Fibroblast of skin of abdomen (primary cell): ENCODE measurements around the gene GPSM3.
A peak's percentile ranks its signal among the peaks of the same experiment; 100 is the strongest.
"Not testable (repeated sequence)": the region's sequence is repeated elsewhere in the genome, so short reads cannot be mapped to it uniquely, and the experiment has no call there.

Experiments
- DNase-seq: peaks from one replicate; pipeline ENCODE4 v3.0.0-alpha.2; 2013

Gene GPSM3

GRCh38 chr6:32187009-32187709 lies 5.3 kb downstream of the GPSM3 start:
- DNase-seq, result no peak

DNA sequence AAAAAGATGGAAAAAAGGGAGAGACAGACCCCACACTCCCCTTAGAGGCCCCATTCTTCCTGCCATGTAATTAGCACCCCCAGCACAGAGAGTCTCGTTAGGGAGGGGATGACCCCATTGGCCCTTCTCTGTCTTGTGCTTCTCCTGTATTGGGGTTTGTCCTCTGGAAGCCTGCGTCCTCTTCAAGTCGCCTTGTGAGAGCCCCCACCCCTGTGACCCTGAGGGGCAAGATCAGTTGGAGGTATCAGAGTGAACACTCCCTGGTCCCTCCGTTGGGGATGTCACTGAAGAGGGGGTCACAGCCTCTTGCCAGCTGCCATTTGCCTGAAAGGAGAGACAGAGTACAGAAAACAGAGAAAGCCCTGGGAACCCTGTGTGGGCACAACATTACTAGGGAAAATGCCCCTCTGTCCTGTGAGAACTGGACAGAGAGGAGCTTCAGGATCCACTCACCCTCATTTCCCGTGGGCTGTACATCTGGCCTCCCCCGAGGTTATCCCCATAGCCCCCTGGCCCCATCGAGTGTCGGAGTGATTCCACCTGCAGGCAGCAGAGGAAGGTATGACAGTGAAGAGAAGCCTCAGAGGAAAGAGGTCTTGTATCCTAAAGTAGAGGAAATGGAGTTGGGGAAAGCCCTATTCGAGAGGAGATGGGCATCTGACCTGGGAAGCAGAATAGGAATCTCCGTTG lies 6.1 kb downstream of the GPSM3 start:
- not testable (repeated sequence) for DNase-seq

DNA sequence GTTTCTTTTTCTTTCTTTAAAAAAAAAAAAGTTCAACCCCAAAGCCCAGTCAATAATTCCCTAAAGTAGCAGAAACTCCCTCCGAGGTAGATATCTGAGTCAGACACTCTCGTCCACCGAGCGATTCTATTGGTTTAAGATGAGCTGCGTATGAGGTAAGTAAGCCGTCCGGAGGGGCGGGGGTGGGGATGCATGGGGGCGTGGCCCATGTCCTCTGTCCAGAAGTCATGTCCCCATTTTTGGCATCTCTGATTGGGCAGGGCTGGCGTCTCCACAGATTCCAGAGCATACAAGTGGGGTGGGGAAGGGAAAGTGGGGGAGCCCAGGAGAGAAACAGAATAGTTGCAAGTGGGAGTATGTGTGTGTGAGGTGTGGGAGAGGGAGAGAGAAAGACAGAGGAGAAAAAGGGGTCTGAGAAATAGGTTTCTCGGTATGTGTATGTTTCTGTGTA lies 6.7 kb downstream of the GPSM3 start:
- DNase-seq, result peak; percentile 87

GRCh38 chr6:32184084-32184640 lies 8.3 kb downstream of the GPSM3 start, which contains the start of gene AGER:
AGER (minus strand) TSS chr6:32184253; CDS start chr6:32184222, 31 bp downstream.
- DNase-seq, result no peak

- DNase-seq, result no peak
Observed at GRCh38 chr6:32183483-32184083, 8.9 kb downstream of the GPSM3 start.

DNA sequence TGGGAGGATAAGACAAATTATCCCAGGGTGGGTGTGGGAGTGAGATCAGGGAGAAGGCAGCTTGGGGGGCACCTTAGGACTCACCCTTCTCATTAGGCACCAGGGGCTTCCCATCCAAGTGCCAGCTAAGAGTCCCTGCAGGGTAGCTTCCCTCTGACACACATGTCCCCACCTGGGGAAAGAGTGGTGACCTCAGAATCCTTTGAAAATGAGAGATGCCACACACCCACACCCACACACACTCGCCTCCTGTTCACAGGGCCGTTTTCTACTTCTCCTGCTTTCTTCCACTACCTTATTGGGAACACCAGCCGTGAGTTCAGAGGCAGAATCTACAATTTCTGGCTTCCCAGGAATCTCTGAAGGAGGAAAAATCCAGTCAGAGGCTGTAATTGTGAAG lies 9.4 kb downstream of the GPSM3 start:
- DNase-seq, result no peak

- no peak for DNase-seq
Observed at GRCh38 chr6:32182555-32182981, 9.9 kb downstream of the GPSM3 start.

DNA sequence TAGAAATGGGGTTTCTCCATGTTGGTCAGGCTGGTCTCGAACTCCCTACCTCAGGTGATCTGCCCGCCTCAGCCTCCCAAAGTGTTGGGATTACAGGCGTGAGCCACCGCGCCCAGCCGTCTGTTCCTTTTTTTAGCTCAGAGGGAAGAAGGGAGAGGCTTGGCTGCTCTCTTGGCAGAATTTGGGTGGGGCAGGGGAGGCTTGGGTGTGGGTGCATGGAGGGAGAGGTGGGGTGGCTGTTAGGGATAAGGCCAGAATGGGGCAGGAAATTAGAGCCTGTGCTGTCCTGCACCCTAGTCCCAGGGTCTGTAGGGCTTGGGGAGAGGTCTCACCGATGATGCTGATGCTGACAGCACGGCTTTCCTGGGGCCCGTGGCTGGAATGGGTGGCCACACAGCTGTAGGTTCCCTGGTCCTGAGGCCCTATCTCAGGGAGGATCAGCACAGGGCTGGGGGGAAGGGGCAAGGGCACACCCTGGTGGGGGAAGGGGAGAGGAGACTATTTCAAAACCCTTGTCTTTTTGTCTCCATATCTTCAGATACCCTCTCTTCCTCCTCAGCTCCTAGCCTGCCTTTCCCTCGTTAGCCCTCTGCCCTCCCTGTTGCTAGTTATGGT lies 10.4 kb downstream of the GPSM3 start:
- DNase-seq, result no peak

DNA sequence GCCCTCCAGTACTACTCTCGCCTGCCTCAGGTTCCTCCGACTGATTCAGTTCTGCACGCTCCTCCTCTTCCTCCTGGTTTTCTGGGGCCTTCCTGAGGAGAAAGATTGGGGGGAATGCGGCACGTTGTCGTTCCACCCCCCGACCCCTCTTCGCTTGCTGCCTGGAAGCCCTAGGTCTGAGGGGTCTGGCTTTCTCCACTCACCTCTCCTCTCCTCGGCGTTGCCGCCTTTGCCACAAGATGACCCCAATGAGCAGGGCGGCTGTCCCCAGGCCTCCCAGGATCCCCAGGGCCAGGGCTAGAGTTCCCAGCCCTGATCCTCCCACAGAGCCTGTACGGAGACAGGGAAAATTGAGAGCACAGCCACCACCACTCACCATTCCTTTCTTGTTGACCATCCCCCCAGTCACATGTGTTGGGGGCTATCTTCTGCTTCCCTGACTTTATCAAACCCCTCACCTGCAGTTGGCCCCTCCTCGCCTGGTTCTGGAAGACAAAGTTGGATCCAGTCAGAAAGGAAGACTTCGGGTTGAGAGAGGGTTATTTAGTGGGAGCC lies 11.2 kb downstream of the GPSM3 start:
- no peak for DNase-seq

- no peak for DNase-seq
Observed at GRCh38 chr6:32179766-32180405, 12.6 kb downstream of the GPSM3 start.

- no peak for DNase-seq
Observed at GRCh38 chr6:32178547-32179440, 13.6 kb downstream of the GPSM3 start.

GRCh38 chr6:32177788-32178546 lies 14.5 kb downstream of the GPSM3 start, which contains the start of gene RNF5:
RNF5 (plus strand) TSS chr6:32178405; CDS start chr6:32178512, 107 bp downstream.
- DNase-seq, result peak; percentile 100

DNA sequence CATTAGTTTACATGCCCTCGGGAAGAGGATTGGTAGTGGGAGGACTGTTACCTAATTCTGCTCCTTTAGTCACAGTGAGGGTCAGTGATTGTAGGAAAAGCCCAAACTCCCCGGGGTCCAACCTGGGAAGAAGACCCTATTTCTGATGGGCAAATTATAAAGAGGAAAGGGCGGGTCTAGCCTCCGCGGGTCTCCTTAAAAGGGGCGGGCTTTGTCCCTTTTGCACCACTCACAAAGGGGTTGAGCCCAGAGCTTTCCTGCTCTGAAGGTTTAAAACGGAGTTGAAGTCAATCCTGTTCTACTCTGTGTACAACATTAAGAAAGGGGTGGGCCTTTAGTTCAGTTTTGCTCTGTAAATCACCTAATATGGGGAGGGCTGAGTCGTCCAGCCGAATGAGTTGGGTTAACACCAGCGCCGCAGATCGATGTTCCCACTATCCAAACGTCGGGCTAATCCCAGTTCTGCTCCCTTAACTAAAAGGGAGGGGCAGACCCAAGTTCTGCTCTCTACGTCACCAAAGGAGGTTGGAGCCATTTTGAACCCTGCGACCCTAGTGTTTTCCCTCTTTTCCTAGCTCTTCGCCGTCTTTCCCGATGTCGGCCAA lies 15.2 kb downstream of the GPSM3 start:
- peak; percentile 42 for DNase-seq

- no peak for DNase-seq
Observed at GRCh38 chr6:32176476-32177182, 15.8 kb downstream of the GPSM3 start.

- peak; percentile 98 for DNase-seq
Observed at GRCh38 chr6:32175711-32176475, 16.6 kb downstream of the GPSM3 start, which contains the start of gene AGPAT1. AGPAT1 (minus strand) TSS chr6:32176084; CDS start chr6:32171496, 4,588 bp downstream.

GRCh38 chr6:32175322-32175710 lies 17.1 kb downstream of the GPSM3 start:
- DNase-seq, result no peak

DNA sequence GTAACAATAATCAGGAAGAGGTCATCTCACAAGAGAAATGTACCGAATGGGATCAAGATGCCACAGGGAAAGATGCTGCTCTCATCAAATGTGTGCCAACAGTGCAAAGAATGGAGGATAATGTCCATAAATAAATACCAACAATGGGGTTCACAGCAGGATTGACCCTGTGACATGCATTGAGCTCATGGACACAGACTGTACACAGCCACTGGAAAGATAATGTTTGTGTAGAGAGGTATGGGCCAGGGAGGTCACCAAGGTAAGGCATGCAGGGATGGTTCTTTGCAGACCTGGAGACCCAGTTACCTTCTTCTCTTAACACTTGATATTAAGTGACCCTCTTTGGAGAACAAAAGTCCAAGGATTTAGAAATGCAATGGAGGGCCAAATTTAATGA lies 18.0 kb downstream of the GPSM3 start:
- no peak for DNase-seq
